22Rv1 (cell line): Measurements from ENCODE around the gene SERGEF.

Experiments used
- CTCF ChIP-seq: fragments of 450-650 bp; IDR thresholded peaks from 2 replicates; pipeline ENCODE4 v1.5.1; 2017; ENCODE audit warnings: mild to moderate bottlenecking
- ZFX ChIP-seq: fragments of 450-650 bp; IDR thresholded peaks from 2 replicates; pipeline ENCODE4 v1.6.1; 2017; ENCODE audit warnings: antibody characterized with exemption, borderline replicate concordance

- no peak for TF ChIP-seq CTCF
- TF ChIP-seq ZFX, result no peak
Observed at GRCh38 chr11:17840101-17840548, 172.7 kb downstream of the SERGEF start.
